NCI-H526 (cell line): ENCODE measurements around the gene SLC25A28.
A peak's percentile ranks its signal among the peaks of the same experiment; 100 is the strongest.
"Not testable (repeated sequence)": the region's sequence is repeated elsewhere in the genome, so short reads cannot be mapped to it uniquely, and the experiment has no call there.

Source experiments
- DNase-seq, 2 experiments: peaks; one replicate each; lab custom pipeline; 2025; lab: John Stamatoyannopoulos, UW

The SLC25A28 gene

GRCh38 chr10:99628923-99629624 is 8.8 kb upstream of the SLC25A28 start:
- no peak for DNase-seq

- DNase-seq, result not testable (repeated sequence)
These were observed 4.9 kb upstream of the SLC25A28 start for GRCh38 chr10:99625124-99625523.

DNA sequence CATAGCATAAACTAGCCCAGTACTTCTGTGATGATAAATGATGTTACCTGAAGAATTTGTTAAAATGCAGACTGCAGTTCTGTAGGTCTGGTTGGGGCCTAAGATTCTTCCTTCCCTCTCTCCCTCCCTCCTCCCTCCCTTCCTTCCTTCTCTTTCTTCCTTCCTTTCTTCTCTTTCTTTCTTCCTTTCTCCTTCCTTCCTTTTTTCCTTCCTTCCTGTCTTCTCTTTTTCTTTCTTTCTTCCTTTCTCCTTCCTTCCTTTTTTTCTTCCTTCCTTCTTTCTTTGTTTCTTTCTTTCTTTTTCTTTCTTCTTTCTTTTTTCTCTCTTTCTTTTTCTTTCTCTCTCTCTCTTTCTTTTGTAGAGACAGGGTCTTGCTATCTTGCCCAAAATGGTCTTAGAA is 3.7 kb upstream of the SLC25A28 start:
- no peak for DNase-seq

DNA sequence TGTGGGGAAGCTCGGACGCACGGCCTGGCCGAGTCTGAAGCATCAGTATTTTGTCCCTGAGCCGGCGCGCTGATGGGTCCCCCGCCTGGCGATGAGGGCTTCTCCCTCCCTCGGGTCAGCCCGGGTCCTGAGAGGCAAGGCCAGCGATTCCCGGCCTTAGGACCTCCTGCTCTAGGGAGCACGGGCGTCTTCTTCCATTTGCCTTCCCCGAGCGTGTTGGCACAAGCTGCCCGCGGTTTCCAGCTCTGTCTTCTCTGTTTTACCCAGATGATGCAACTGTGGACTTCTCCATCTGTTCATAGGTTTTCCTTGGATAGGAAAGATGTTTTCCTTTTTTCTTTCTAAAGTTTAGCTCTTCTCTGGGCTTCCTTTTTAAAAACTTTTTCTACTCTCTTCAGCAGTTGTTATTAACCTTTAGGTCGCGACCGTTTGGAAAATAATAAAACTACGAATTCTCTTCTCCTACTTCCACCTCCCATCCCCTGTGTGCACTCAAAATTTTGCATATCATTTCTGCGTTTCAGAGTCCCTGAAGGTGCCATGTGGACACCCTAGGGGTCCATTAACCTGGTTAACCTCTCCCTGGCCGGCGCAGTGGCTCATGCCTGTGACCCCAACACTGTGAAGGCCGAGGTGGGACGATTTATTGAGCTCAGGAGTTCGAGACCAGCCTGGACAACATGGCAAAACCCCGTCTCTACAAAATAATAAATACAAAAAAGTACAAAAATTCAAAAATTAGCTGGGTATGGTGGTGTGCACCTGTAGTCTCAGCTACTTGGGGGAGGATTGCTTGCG is 1.4 kb upstream of the SLC25A28 start:
- peak; percentile 21 to 40 for DNase-seq

- peak in 1 of 2 experiments; percentile 79 for DNase-seq
These were observed 643 bp upstream of the SLC25A28 start for GRCh38 chr10:99620711-99621453.

DNA sequence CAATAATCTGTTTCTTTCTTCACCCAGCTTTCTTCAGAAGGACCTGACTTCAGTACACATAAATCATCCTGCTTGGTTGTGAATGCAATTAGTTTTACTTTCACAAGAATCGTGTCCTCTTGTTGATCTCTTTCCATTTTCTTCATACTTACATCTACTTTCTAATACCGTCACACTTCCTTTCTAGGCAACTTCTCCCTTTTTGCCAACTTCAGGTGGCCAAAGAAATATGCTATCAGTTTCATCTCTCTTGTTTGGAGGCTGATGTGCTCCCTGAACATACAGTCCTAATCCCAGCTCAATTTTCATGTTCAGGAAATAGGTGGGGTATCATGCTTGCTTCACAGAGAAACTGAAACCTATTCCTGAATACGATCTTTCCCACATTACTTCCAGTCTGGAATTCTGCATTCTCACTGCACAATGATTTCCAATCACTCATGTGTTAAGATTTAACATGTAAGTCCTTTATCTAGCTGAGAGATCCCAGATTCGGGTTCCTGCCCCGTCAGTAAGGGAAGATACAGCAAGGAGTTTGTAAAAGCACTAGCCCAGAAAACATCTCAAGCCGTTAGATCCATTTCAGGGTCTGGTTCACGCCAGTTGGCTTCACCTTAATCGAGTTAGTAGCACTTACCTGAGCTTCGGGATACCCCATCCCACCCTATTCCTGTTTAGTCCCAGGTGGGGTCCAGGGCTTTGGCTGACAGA is 994 bp downstream of the SLC25A28 start:
- DNase-seq, result peak in 1 of 2 experiments; percentile 24

GRCh38 chr10:99617696-99618095 is 2.5 kb downstream of the SLC25A28 start:
- peak; percentile 4 to 7 for DNase-seq

- no peak for DNase-seq
These were observed 4.8 kb downstream of the SLC25A28 start for GRCh38 chr10:99615426-99615825.

DNA sequence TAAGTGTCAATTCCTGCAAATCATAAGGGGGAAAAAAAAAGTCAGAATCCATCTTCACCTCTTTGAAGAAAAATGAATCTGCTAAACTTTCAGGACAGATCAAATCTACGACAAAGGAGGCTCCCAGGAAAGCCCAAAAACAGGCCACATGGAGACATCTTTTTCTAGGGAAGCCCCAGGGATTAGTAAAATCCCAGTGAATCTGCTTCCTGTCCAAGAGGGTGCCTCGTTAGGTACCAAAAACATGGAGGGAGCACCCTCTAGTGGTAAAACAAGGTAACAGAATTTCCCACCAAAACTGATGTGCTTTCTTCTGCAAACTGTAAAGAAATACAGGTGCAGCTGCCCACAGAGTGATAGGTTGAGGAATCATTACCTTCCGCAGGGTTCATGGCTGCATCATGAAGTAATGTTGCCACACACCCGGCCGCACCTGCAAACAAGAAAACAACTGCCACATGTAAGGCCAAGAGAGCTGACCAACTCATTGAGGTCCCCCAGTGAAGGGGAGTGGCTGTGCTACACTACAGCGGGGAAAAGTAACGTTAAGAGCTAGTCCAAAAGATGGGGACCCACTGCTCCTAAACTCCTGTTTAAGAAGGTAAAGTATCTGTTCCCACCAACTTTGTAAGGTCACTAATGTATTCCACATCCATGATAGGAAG is 7.9 kb downstream of the SLC25A28 start:
- DNase-seq, result peak; percentile 1 to 64

- no peak for DNase-seq
These were observed 8.9 kb downstream of the SLC25A28 start for GRCh38 chr10:99611326-99611725.

DNA sequence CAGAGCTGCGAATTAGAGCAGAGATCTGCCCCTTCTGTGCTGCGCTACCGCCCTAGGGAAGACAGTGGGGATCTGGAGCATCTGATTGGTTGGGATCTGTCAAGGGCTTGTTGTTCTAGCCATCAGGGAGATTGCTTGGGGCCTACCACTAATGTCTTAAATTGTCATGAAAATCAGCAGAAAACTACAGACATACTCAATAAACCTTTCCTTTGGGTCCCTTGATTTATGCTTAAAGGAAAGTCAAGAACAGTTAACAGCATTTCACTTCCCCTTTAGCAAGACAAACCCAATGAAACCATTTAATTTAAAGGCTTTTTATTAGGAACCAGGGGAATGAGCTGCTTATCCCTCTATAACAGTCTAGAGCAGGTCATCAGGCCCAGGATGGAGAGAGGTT is 10.0 kb downstream of the SLC25A28 start:
- no peak for DNase-seq

- no peak for DNase-seq
These were observed 11.1 kb downstream of the SLC25A28 start for GRCh38 chr10:99609186-99609585.

GRCh38 chr10:99605351-99605750 is 14.9 kb downstream of the SLC25A28 start:
- DNase-seq, result no peak

- DNase-seq, result no peak
These were observed 15.4 kb downstream of the SLC25A28 start for GRCh38 chr10:99604862-99605261.

DNA sequence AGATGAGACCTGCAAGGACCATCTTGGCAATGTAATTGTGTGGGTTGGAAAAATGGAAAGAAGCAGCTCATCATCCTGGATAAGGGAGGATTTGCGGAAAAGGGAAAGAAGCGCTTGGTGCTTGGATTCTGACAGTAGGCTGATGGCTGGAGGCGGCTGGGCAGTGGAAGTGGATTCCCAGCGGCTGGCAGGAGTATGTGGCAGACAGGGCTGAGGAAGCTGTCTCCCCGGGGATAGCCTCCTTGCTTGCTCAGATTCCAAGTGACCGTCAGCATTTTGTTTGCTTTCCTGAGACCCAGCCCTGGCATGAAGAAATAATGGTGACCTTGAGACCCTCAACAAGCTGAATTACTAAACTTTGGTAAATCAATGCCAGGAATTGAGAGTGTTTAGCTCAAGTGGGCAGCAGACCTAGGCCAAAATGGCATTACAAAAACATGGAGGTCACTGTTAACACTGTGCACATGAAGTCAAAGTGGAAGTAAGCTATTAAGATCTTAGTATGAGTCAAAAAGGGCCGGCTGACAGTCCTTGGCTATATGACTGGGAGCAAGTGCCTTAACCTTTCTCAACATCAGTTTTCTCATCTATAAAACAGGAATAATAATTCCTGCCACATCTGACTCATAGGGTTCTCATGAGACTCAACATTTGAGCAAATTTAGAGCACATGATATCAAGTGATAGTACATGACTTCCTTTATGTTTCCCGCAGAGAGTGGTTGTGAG is 21.3 kb downstream of the SLC25A28 start:
- no peak for DNase-seq

- no peak for DNase-seq
These were observed 22.2 kb downstream of the SLC25A28 start for GRCh38 chr10:99598011-99598410.

DNA sequence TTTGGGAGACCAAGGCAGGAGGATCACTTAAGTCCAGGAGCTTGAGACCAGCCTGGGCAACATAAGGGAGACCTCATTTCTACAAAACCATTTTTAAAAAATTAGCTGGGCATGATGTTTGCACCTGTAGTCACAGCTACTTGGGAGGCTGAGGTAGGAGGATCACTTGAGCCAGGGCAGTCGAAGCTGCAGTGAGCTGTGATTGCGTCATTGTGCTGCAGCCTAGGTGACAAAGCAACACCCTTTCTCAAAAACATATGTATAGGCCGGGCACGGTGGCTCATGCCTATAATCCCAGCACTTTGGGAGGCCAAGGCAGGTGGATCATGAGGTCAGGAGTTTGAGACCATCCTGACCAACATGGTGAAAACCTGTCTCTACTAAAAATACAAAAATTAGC is 23.5 kb downstream of the SLC25A28 start:
- DNase-seq, result not testable (repeated sequence)

DNA sequence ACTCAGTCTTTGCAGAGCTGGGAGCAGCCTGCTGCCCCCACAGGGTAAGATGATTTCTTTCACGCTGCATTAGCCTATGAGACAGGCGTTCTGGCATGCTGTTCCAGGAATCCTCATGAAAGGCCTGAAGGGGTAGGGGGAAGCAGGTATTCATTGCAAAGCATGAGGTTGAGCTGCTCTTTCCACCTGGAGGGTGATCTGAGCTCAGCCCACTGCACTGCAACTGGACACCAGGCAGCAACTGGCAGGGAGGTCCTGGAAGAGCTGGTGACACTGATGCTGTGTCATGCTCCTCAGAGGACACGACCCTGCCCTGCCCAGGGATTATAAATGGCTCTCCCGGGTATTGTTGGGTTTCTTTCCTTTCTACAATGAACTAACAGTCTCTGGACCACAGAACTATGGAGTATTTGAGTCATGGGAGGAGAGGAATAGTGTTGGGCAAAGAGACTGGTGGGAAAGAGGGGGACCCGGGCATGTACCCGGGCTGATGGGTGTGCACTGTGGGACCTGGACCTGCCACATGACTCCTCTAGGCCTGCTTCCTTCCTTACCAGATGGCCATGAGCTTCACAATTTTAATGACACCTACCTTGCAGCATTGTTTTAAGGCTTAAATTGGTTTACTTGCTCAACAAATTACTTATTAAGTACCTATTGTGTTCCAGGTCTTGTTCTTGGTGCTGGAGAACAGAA is 24.3 kb downstream of the SLC25A28 start:
- no peak for DNase-seq

DNA sequence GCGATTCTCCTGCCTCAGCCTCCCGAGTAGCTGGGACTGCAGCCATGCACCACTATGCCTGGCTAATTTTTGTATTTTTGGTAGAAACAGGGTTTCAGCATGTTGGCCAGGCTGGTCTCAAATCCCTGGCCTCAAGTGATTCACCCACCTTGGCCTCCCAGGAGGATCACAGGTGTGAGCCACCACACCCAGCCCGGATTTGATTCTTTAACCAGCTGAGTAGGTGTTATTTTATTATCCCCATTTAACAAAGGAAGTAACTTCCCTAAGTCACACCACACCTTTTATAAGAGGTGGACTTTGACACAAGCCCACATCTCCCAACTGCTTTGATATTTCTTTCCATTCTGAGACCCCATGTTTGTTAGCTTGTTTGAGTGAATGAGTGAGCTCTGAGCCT is 25.0 kb downstream of the SLC25A28 start:
- DNase-seq, result no peak

GRCh38 chr10:99593312-99593711 is 26.9 kb downstream of the SLC25A28 start:
- no peak for DNase-seq
